ENCODE results near the gene PPID.

The PPID gene

DNA sequence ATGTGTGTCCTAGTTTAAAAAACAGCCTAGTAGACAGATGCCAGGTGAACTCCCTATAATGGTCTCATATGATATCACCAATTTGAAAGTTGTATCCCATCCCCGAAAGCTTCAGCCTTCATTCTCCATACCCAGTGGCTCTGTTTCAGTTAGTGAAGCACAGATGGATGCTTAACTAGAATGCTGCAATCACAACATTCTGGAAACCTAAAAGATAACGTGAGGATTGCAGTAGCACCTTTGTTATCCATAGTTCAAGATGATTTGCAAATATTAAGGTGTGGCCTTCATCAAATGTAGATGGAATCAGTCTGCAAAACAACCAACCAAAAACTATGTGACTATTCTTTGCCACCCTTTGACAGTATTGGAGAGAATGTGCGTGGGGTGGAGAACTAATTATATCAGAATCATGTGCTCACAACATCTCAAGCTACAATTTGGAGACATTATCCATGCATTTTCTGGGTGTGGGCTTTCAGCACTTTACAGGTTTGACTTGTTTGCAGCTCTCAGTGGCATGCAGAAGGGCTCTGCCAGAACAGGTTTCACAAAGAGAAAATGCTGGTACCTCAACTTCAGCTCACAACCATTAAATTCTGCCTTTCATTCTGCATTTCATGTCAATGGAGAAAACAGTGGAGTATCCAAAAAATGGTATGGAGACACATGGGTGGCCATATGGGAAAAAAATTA lies 18.3 kb upstream of the PPID start:
- H3K27ac ChIP-seq (ENCODE audit: low read length), result no peak overlapping the region

DNA sequence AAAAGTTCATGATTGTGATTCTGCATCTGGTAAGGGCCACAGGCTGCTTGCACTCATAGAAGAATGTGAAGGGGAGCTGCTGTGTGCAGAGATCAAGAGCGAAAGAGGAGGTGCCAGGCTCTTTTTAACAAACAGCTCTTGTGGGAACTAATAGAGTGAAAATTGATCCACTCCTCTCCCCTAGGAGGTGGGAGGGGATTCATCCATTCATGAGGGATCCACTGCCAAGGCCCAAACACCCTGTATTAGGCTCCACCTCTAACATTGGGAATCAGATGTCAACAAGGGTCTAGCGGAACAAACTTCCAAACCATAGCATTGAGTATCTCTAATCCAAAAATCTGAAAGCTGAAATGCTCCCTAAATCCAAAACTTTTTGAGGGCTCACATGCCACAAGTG lies 16.4 kb upstream of the PPID start:
- peaks cover 31% of the 10 kb centered on the region for H3K27me3 ChIP-seq (ENCODE audit: low read depth, low read length)
- TF ChIP-seq CTCF (IDR thresholded peaks at IDR 0.05; ENCODE audit: low read depth, low read length), result no peak
- no peak for TF ChIP-seq EZH2phosphoT487 (IDR thresholded peaks at IDR 0.05; ENCODE audit: low read depth)
- H3K4me1 ChIP-seq (ENCODE audit: low read length), result no peaks in the 10 kb centered on the region
- no peaks in the 10 kb centered on the region for H3K36me3 ChIP-seq (replicated peaks; ENCODE audit: low read depth, low read length)
- H3K9me3 ChIP-seq (ENCODE audit: insufficient read depth, low read length), result no peaks in the 10 kb centered on the region
- H2AFZ ChIP-seq (ENCODE audit: low read depth, low read length), result no peak overlapping the region
- no peak overlapping the region for H3K27ac ChIP-seq (ENCODE audit: low read length)
- no peaks in the 10 kb centered on the region for H4K20me1 ChIP-seq (ENCODE audit: insufficient read depth, low read length)
- no peak overlapping the region for H3K4me2 ChIP-seq (ENCODE audit: low read length)
- H3K9ac ChIP-seq (ENCODE audit: low read length), result no peak overlapping the region
- H3K4me3 ChIP-seq (ENCODE audit: low read length), result no peak overlapping the region
- H3K79me2 ChIP-seq (ENCODE audit: low read length), result no peaks in the 10 kb centered on the region

More for the DNA sequence above, 18.3 kb upstream of the PPID start:
- TF ChIP-seq CTCF (IDR thresholded peaks at IDR 0.05; ENCODE audit: low read depth, low read length) (no peak), EZH2phosphoT487 (IDR thresholded peaks at IDR 0.05; ENCODE audit: low read depth) (no peak)
- no peak overlapping the region for H3K9ac ChIP-seq (ENCODE audit: low read length)
- no peak overlapping the region for H3K4me3 ChIP-seq (ENCODE audit: low read length)
- no peak overlapping the region for H3K4me2 ChIP-seq (ENCODE audit: low read length)
- peaks cover 31% of the 10 kb centered on the region for H3K27me3 ChIP-seq (ENCODE audit: low read depth, low read length)
- H3K79me2 ChIP-seq (ENCODE audit: low read length), result no peaks in the 10 kb centered on the region
- H3K36me3 ChIP-seq (replicated peaks; ENCODE audit: low read depth, low read length), result no peaks in the 10 kb centered on the region
- H3K4me1 ChIP-seq (ENCODE audit: low read length), result no peaks in the 10 kb centered on the region
- no peaks in the 10 kb centered on the region for H4K20me1 ChIP-seq (ENCODE audit: insufficient read depth, low read length)
- no peak overlapping the region for H2AFZ ChIP-seq (ENCODE audit: low read depth, low read length)
- no peaks in the 10 kb centered on the region for H3K9me3 ChIP-seq (ENCODE audit: insufficient read depth, low read length)

DNA sequence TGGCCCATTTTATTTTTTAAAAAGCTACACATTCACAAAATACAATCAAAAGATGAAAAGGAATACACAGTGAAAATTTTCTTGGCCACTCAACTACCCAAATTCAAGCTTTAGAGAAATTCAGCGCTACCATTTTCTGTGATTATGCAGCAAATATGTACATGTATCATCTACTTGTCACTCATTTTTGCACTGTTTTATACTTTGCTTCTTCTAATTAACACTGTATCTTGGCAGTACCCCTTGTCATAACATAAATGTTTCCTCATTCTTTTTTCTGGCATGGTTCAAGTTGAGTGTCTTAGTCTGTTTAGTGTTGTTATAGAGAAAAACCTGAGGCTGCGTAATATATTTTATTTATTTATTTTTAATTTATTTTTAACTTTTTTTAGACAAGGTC lies 15.7 kb upstream of the PPID start:
- Histone ChIP-seq H3K9me3 (ENCODE audit: insufficient read depth, low read length) (no peaks in the 10 kb centered on the region), H3K4me1 (ENCODE audit: low read length) (no peaks in the 10 kb centered on the region), H3K4me2 (ENCODE audit: low read length) (no peak overlapping the region), H3K79me2 (ENCODE audit: low read length) (no peaks in the 10 kb centered on the region), H2AFZ (ENCODE audit: low read depth, low read length) (no peak overlapping the region), H3K4me3 (ENCODE audit: low read length) (no peak overlapping the region), H3K9ac (ENCODE audit: low read length) (no peak overlapping the region), H3K27ac (ENCODE audit: low read length) (no peak overlapping the region), H4K20me1 (ENCODE audit: insufficient read depth, low read length) (no peaks in the 10 kb centered on the region), H3K27me3 (ENCODE audit: low read depth, low read length) (peaks cover 23% of the 10 kb centered on the region), H3K36me3 (replicated peaks; ENCODE audit: low read depth, low read length) (no peaks in the 10 kb centered on the region)
- no peak for TF ChIP-seq EZH2phosphoT487 (IDR thresholded peaks at IDR 0.05; ENCODE audit: low read depth)
- no peak for TF ChIP-seq CTCF (IDR thresholded peaks at IDR 0.05; ENCODE audit: low read depth, low read length)

- Histone ChIP-seq H2AFZ (ENCODE audit: low read depth, low read length) (no peak overlapping the region), H3K4me1 (ENCODE audit: low read length) (no peaks in the 10 kb centered on the region), H3K27ac (ENCODE audit: low read length) (no peak overlapping the region), H3K36me3 (replicated peaks; ENCODE audit: low read depth, low read length) (no peaks in the 10 kb centered on the region), H3K4me2 (ENCODE audit: low read length) (peak overlapping the region; percentile 7; the same call in 1 of the 2 replicates), H3K9ac (ENCODE audit: low read length) (no peak overlapping the region), H3K9me3 (ENCODE audit: insufficient read depth, low read length) (no peaks in the 10 kb centered on the region), H3K4me3 (ENCODE audit: low read length) (no peak overlapping the region), H4K20me1 (ENCODE audit: insufficient read depth, low read length) (no peaks in the 10 kb centered on the region), H3K27me3 (ENCODE audit: low read depth, low read length) (peaks cover 61% of the 10 kb centered on the region), H3K79me2 (ENCODE audit: low read length) (no peaks in the 10 kb centered on the region)
- TF ChIP-seq EZH2phosphoT487 (IDR thresholded peaks at IDR 0.05; ENCODE audit: low read depth), result no peak
- TF ChIP-seq CTCF (IDR thresholded peaks at IDR 0.05; ENCODE audit: low read depth, low read length), result peak; percentile 95
These were observed 6.7 kb upstream of the PPID start for GRCh38 chr4:158729716-158730559.
